H1 (cell line): Measurements from ENCODE around the gene TNFSF12.

Source experiments
- BCL11A ChIP-seq, 2 experiments: IDR thresholded peaks; one replicate each; pipeline ENCODE4 v1.6.1; 2011; ENCODE audit warnings: low read depth in 2 of 2, low read length in 2 of 2, mild to moderate bottlenecking in 2 of 2
- CEBPB ChIP-seq: IDR thresholded peaks from 2 replicates; pipeline ENCODE4 v1.6.1; 2012; ENCODE audit warnings: low read depth, low read length
- CHD2 ChIP-seq: IDR thresholded peaks from 2 replicates; pipeline ENCODE4 v1.6.1; 2012; ENCODE audit warnings: low read length, improper control_type of control experiment
- GABPA ChIP-seq: IDR thresholded peaks from 2 replicates; pipeline ENCODE4 v1.6.1; 2011; ENCODE audit warnings: mild to moderate bottlenecking, low read length, moderate library complexity, borderline replicate concordance; ENCODE audit not compliant: insufficient read depth
- POLR2A ChIP-seq, 2 experiments: IDR thresholded peaks; 1 replicate in 1 of 2; 2 replicates in 1 of 2; pipeline ENCODE4 v1.6.1; 2011; ENCODE audit warnings: low read depth in 2 of 2, low read length in 2 of 2, mild to moderate bottlenecking in 2 of 2; ENCODE audit errors: control extremely low read depth in 1 of 2
- POLR2AphosphoS5 ChIP-seq: IDR thresholded peaks from 2 replicates; pipeline ENCODE4 v1.6.1; 2011; ENCODE audit warnings: low read depth, low read length
- SIN3A ChIP-seq, 2 experiments: IDR thresholded peaks in 1 of 2; conservative IDR thresholded peaks in 1 of 2; 2 replicates each; pipeline ENCODE4 v1.6.1; 2011 to 2012; ENCODE audit warnings: low read length in 2 of 2, improper control_type of control experiment in 1 of 2, low read depth in 1 of 2, mild to moderate bottlenecking in 1 of 2
- TAF1 ChIP-seq: IDR thresholded peaks from 2 replicates; pipeline ENCODE4 v1.6.1; 2011; ENCODE audit warnings: mild to moderate bottlenecking, low read depth, low read length
- TEAD4 ChIP-seq: IDR thresholded peaks from 2 replicates; pipeline ENCODE4 v1.6.1; 2012; ENCODE audit warnings: low read depth, low read length, inconsistent platforms, mixed read lengths
- ZNF274 ChIP-seq: IDR thresholded peaks from 2 replicates; pipeline ENCODE4 v1.7.0; 2012; ENCODE audit warnings: low read length, borderline replicate concordance; ENCODE audit errors: extremely low read depth
- TF ChIP-seq, protein P1 (sequence below), 3 experiments: IDR thresholded peaks; 1 replicate in 2 of 3; 2 replicates in 1 of 3; pipeline versions ENCODE4 v1.5.1 to v1.6.1; 2011; ENCODE audit warnings: low read length in 3 of 3, mild to moderate bottlenecking in 3 of 3, inconsistent platforms in 2 of 3, low read depth in 1 of 3, moderate library complexity in 1 of 3; ENCODE audit not compliant: insufficient read depth in 1 of 3; ENCODE audit errors: control extremely low read depth in 1 of 3
- TF ChIP-seq, protein P2 (sequence below): IDR thresholded peaks from 2 replicates; pipeline ENCODE4 v1.6.1; 2011; ENCODE audit warnings: low read length, improper control_type of control experiment
- TF ChIP-seq, protein P3 (sequence below): IDR thresholded peaks from 2 replicates; pipeline ENCODE4 v1.6.1; 2011; ENCODE audit warnings: low read depth, mild to moderate bottlenecking, low read length; ENCODE audit not compliant: insufficient read depth

DNA sequence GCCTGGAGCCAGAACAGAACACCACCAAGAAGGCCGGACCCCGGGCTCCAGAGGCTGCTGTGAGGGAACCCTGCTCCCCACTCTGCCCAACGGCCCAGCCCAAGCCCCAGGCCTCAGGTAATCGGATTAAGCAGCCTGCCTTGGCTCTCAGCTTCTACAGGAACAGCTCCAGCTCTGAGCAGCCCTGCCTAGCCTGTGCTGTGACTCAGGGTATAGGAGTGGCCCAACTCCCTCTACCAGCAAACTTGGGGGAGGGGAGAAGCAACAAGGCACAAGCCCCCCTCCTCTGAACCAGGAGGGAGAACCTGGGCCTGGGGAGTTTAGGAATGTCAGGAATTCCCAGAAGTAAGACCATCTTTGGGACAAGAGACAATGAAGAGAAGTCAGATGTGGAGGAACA is 41.9 kb downstream of the TNFSF12 start:
- TF ChIP-seq SIN3A (conservative IDR thresholded peaks at IDR 0.05 in 1 of 2, IDR thresholded peaks at IDR 0.05 in 1 of 2; ENCODE audit: low read depth in 1 of 2, low read length in 2 of 2) = no peak
- TF ChIP-seq, protein P1, sequence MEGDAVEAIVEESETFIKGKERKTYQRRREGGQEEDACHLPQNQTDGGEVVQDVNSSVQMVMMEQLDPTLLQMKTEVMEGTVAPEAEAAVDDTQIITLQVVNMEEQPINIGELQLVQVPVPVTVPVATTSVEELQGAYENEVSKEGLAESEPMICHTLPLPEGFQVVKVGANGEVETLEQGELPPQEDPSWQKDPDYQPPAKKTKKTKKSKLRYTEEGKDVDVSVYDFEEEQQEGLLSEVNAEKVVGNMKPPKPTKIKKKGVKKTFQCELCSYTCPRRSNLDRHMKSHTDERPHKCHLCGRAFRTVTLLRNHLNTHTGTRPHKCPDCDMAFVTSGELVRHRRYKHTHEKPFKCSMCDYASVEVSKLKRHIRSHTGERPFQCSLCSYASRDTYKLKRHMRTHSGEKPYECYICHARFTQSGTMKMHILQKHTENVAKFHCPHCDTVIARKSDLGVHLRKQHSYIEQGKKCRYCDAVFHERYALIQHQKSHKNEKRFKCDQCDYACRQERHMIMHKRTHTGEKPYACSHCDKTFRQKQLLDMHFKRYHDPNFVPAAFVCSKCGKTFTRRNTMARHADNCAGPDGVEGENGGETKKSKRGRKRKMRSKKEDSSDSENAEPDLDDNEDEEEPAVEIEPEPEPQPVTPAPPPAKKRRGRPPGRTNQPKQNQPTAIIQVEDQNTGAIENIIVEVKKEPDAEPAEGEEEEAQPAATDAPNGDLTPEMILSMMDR (IDR thresholded peaks at IDR 0.05; ENCODE audit: control extremely low read depth in 1 of 3, insufficient read depth in 1 of 3, low read depth in 1 of 3, low read length in 3 of 3) = no peak
- no peak for TF ChIP-seq BCL11A (IDR thresholded peaks at IDR 0.05; ENCODE audit: low read depth in 2 of 2, low read length in 2 of 2)
- TF ChIP-seq, protein P2, sequence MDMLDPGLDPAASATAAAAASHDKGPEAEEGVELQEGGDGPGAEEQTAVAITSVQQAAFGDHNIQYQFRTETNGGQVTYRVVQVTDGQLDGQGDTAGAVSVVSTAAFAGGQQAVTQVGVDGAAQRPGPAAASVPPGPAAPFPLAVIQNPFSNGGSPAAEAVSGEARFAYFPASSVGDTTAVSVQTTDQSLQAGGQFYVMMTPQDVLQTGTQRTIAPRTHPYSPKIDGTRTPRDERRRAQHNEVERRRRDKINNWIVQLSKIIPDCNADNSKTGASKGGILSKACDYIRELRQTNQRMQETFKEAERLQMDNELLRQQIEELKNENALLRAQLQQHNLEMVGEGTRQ = no peak
- TF ChIP-seq TEAD4 = peak; percentile 81
- peak in 1 of 2 experiments; percentile 69; a peak in 1 of 3 replicates for TF ChIP-seq POLR2A (IDR thresholded peaks at IDR 0.05; ENCODE audit: control extremely low read depth in 1 of 2, low read depth in 2 of 2, low read length in 2 of 2)
- no peak for TF ChIP-seq GABPA
- TF ChIP-seq TAF1 = peak; percentile 42; the same call in 1 of the 2 replicates
- TF ChIP-seq CHD2 = 0 out of 2 replicates have a peak, but pooled peaks have one; percentile 23
- TF ChIP-seq, protein P3, sequence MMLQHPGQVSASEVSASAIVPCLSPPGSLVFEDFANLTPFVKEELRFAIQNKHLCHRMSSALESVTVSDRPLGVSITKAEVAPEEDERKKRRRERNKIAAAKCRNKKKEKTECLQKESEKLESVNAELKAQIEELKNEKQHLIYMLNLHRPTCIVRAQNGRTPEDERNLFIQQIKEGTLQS = no peak
- TF ChIP-seq CEBPB = no peak
- no peak for TF ChIP-seq ZNF274
- TF ChIP-seq POLR2AphosphoS5 = peak; percentile 60; the same call in 1 of the 2 replicates
